AG04449 (cell line): Measurements from ENCODE around the gene APC.

Source experiments
- CTCF ChIA-PET: fragments of 350-600 bp; formaldehyde crosslinking; extraction: SDS; loops from one replicate; lab custom pipeline; 2021; ENCODE audit warnings: antibody characterized with exemption; lab: Yijun Ruan, JAX
- POLR2A ChIA-PET: fragments of 400-600, 350-600 bp; formaldehyde crosslinking; extraction: SDS; loops from one replicate; lab custom pipeline; 2020; ENCODE audit warnings: antibody characterized with exemption, inconsistent platforms; lab: Yijun Ruan, JAX
- DNase-seq: peaks from one replicate; pipeline ENCODE4 v3.0.0-alpha.2; 2010; ENCODE audit warnings: low read depth, low spot score
- H3K4me3 ChIP-seq: 2 replicates; pipeline ENCODE4 v1.5.1; 2011; ENCODE audit warnings: low read depth, mild to moderate bottlenecking, control low read depth, low read length
- CTCF ChIP-seq: IDR thresholded peaks from one replicate; pipeline ENCODE4 v1.5.1; 2011; ENCODE audit warnings: mild to moderate bottlenecking, moderate library complexity, low read length, control low read depth, inconsistent platforms; ENCODE audit not compliant: insufficient read depth; ENCODE audit errors: missing control alignments

Gene APC

GRCh38 chr5:112776301-112776856 is 38.7 kb downstream of the APC start:
- TF ChIP-seq CTCF = no peak
- ChIA-PET POLR2A (no interaction called here), CTCF (interaction anchor here (0.6 to 1.9 kb wide), 2 partner anchors 17 to 225 kb away, joined by 3 to 5 read pairs; no protein-coding TSS in a partner anchor)
- peak; percentile 72 for DNase-seq
- H3K4me3 ChIP-seq = no peak overlapping the region

- TF ChIP-seq CTCF = no peak
- POLR2A ChIA-PET = interaction anchor here (0.7 kb wide), 1 partner anchor 220 kb away, joined by 6 read pairs; no protein-coding TSS in a partner anchor
- peak; percentile 73 for DNase-seq
- CTCF ChIA-PET = interaction anchor here (1.0 to 2.4 kb wide), 5 partner anchors 11 to 229 kb away, joined by 3 to 9 read pairs (median 4); no protein-coding TSS in a partner anchor
- no peak overlapping the region for H3K4me3 ChIP-seq
Observed at GRCh38 chr5:112779531-112779930, 41.8 kb downstream of the APC start.

- no peak for TF ChIP-seq CTCF
- no peak overlapping the region for H3K4me3 ChIP-seq
- CTCF ChIA-PET = no interaction called here
- DNase-seq = no peak
- POLR2A ChIA-PET = no interaction called here
Observed at GRCh38 chr5:112784726-112785125, 47.0 kb downstream of the APC start.

- TF ChIP-seq CTCF = no peak
- POLR2A ChIA-PET = no interaction called here
- H3K4me3 ChIP-seq = no peak overlapping the region
- peak; percentile 34 for DNase-seq
- CTCF ChIA-PET = interaction anchor here (0.9 to 1.0 kb wide), 3 partner anchors 61 to 236 kb away, joined by 3 to 4 read pairs (median 3); no protein-coding TSS in a partner anchor
Observed at GRCh38 chr5:112787261-112787660, 49.6 kb downstream of the APC start.

GRCh38 chr5:112787896-112788295 is 50.2 kb downstream of the APC start:
- POLR2A ChIA-PET = no interaction called here
- CTCF ChIA-PET = interaction anchor here (0.9 to 1.0 kb wide), 3 partner anchors 60 to 237 kb away, joined by 3 to 4 read pairs (median 3); no protein-coding TSS in a partner anchor
- no peak for TF ChIP-seq CTCF
- no peak overlapping the region for H3K4me3 ChIP-seq
- no peak for DNase-seq

- no peak for DNase-seq
- ChIA-PET POLR2A (interaction anchor here (1.1 kb wide), 1 partner anchor 108 kb away, joined by 3 read pairs; no protein-coding TSS in a partner anchor), CTCF (interaction anchor here (1.0 to 1.6 kb wide), 3 partner anchors 14 to 243 kb away, joined by 3 to 4 read pairs (median 4); no protein-coding TSS in a partner anchor)
- H3K4me3 ChIP-seq = no peak overlapping the region
- TF ChIP-seq CTCF = no peak
Observed at GRCh38 chr5:112793201-112793600, 55.5 kb downstream of the APC start.
